Adrenal gland (tissue), 5 donors: ENCODE results near the gene TFF1.

Experiments
- POLR2A ChIP-seq, 2 donors: fragments of 450-650 bp; IDR thresholded peaks; one replicate each; pipeline ENCODE4 v1.6.1; 2017; ENCODE audit warnings: antibody characterized with exemption in 2 of 2, mild to moderate bottlenecking in 2 of 2, moderate library complexity in 1 of 2
- TF ChIP-seq, protein P1 (sequence below), 6 experiments: fragments of 450-650 bp in 4 of 6; fragments of 200-600 bp in 2 of 6; sonication (generic) in 1 of 6; IDR thresholded peaks; 1 replicate in 5 of 6; 2 replicates in 1 of 6; pipeline versions ENCODE4 v1.5.1 to v1.8.0; 2016 to 2021; ENCODE audit warnings: antibody characterized with exemption in 6 of 6, mild to moderate bottlenecking in 2 of 6, moderate library complexity in 1 of 6
- donor health status: DM: no; HTN: no; CAD: no.

DNA sequence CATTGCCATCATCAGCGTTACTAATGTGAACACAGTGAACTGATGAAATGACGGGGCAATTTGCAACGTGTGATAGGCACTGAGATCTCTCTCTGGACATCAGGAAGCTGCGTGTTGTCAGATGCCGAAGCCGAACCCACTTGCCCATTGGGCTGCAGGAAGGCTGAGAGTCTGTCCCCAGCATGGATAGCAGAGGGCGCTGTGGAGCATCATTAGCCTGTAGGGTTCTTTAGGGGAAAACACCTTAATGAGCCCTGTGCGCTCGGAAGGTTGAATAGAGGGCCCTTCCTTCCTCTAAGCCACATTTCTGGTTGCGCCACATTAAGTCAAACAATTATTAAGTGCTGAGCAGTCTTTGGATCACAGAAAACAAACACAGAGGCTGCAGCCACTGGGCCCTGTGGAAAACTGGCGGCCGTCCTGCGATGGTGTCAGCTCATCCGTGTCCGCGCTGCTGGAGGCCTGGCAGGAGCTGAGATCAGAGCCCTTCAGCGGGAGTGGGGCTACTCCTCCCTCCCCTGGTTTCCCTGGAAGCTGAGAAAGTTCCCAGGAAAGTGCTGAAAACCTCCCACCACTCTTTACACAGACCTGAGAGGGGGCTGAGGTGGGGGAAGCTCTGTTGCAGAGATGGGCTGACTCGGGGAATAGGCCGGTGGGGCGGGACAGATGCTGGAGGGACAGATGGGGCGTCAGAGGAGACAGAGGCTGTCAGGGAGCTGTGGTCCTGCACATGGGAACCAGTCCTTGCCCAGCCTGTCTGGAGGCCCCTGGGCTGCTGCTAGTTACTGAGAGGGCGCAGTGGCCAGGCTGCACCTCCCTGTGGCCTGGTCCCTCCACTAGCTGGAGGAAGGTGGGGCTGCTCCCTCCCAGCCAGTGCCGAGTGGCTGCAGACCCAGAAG is 28.3 kb downstream of the TFF1 start:
- TF ChIP-seq, protein P1, sequence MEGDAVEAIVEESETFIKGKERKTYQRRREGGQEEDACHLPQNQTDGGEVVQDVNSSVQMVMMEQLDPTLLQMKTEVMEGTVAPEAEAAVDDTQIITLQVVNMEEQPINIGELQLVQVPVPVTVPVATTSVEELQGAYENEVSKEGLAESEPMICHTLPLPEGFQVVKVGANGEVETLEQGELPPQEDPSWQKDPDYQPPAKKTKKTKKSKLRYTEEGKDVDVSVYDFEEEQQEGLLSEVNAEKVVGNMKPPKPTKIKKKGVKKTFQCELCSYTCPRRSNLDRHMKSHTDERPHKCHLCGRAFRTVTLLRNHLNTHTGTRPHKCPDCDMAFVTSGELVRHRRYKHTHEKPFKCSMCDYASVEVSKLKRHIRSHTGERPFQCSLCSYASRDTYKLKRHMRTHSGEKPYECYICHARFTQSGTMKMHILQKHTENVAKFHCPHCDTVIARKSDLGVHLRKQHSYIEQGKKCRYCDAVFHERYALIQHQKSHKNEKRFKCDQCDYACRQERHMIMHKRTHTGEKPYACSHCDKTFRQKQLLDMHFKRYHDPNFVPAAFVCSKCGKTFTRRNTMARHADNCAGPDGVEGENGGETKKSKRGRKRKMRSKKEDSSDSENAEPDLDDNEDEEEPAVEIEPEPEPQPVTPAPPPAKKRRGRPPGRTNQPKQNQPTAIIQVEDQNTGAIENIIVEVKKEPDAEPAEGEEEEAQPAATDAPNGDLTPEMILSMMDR (IDR thresholded peaks at IDR 0.05): peak; percentile 23 to 63 (median 50)
- no peak for TF ChIP-seq POLR2A (IDR thresholded peaks at IDR 0.05)
